Lower leg skin (tissue), 3 donors: ENCODE results near the gene RNF213.

ENCODE experiments used
- CTCF ChIP-seq, 3 donors: fragments of 450-650 bp; IDR thresholded peaks; one replicate each; pipeline ENCODE4 v1.5.1; 2016; ENCODE audit warnings: antibody characterized with exemption in 3 of 3, mild to moderate bottlenecking in 3 of 3, moderate library complexity in 2 of 3
- POLR2A ChIP-seq, 2 donors: fragments of 450-650 bp; IDR thresholded peaks; one replicate each; pipeline ENCODE4 v1.6.1; 2016 to 2017; ENCODE audit warnings: antibody characterized with exemption in 2 of 2, mild to moderate bottlenecking in 1 of 2, moderate library complexity in 1 of 2

GRCh38 chr17:80263253-80264204 lies 2.9 kb downstream of the RNF213 start:
- TF ChIP-seq CTCF (IDR thresholded peaks at IDR 0.05), result no peak
- TF ChIP-seq POLR2A (IDR thresholded peaks at IDR 0.05), result no peak
